Smooth muscle cell (in vitro differentiated cells): ENCODE results near the gene JADE2. TPM values are rescaled to one million over a fixed set of nuclear protein-coding genes. Genes with fewer than 3 reads are reported as not detected.

Source experiments
- DNase-seq: peaks from one replicate; lab custom pipeline; 2025; ENCODE audit not compliant: unreplicated experiment; lab: John Stamatoyannopoulos, UW
- H2AFZ ChIP-seq: fragments of 200-600 bp; sonication (generic); 2 replicates; pipeline ENCODE4 v1.6.0; 2016; ENCODE audit warnings: antibody characterized with exemption, low read depth, mild to moderate bottlenecking
- H3F3A ChIP-seq: fragments of 200-600 bp; sonication (generic); 2 replicates; pipeline ENCODE4 v1.6.0; 2017; ENCODE audit warnings: antibody characterized with exemption, low read depth
- H3K27ac ChIP-seq: fragments of 200-600 bp; sonication (generic); 2 replicates; pipeline ENCODE4 v1.5.1; 2016; ENCODE audit warnings: low read depth, mild to moderate bottlenecking
- H3K27me3 ChIP-seq: fragments of 200-600 bp; sonication (generic); 2 replicates; pipeline ENCODE4 v1.6.1; 2016; ENCODE audit warnings: low read depth, mild to moderate bottlenecking
- H3K36me3 ChIP-seq: fragments of 200-600 bp; sonication (generic); 2 replicates; pipeline ENCODE4 v1.5.1; 2016; ENCODE audit warnings: low read depth
- H3K4me1 ChIP-seq: fragments of 200-600 bp; sonication (generic); 2 replicates; pipeline ENCODE4 v1.5.1; 2016; ENCODE audit warnings: low read depth
- H3K4me2 ChIP-seq: fragments of 200-600 bp; sonication (generic); 2 replicates; pipeline ENCODE4 v1.6.0; 2016; ENCODE audit warnings: mild to moderate bottlenecking
- H3K4me3 ChIP-seq: fragments of 200-600 bp; sonication (generic); 2 replicates; pipeline ENCODE4 v1.5.1; 2016; ENCODE audit warnings: mild to moderate bottlenecking
- H3K79me2 ChIP-seq: fragments of 200-600 bp; sonication (generic); 2 replicates; pipeline ENCODE4 v1.6.0; 2016; ENCODE audit warnings: low read depth, mild to moderate bottlenecking
- H3K9ac ChIP-seq: fragments of 200-600 bp; sonication (generic); 2 replicates; pipeline ENCODE4 v1.6.0; 2016; ENCODE audit warnings: low read depth
- H3K9me3 ChIP-seq: fragments of 200-600 bp; sonication (generic); replicated peaks from 2 replicates; pipeline ENCODE4 v1.5.1; 2016; ENCODE audit warnings: low read depth
- H4K20me1 ChIP-seq: fragments of 200-600 bp; sonication (generic); 2 replicates; pipeline ENCODE4 v1.6.0; 2016; ENCODE audit warnings: low read depth
- CTCF ChIP-seq: fragments of 200-600 bp; sonication (generic); IDR thresholded peaks from 2 replicates; pipeline ENCODE4 v1.5.1; 2017; ENCODE audit warnings: borderline replicate concordance, mild to moderate bottlenecking, antibody characterized with exemption; ENCODE audit not compliant: insufficient read depth, poor library complexity, severe bottlenecking
- WGBS: methylation state at CpG from one replicate; pipeline ENCODE4 v1.1.7; 2016; ENCODE audit warnings: low lambda C conversion rate; 5-methylcytosine and 5-hydroxymethylcytosine counted together
- polyA plus RNA-seq: library from polyadenylated mRNA; unstranded; fragments of >200 nt; fragmentation: Nextera tagmentation; extraction: Ambion mirVana; gene quantifications from 2 replicates; pipeline ENCODE4 v1.2.1, GENCODE V29; 2016
- total RNA-seq: library from RNA; depleted of rRNA; stranded (reverse); fragments of >200 nt; gene quantifications from 2 replicates; pipeline ENCODE4 v1.2.3, GENCODE V29; 2014

The JADE2 gene
- total and polyA plus RNA-seq, 2 experiments from 2014 or later = 4.3 to 18.0 TPM

- H3K79me2 ChIP-seq = no peaks in the 10 kb centered on the region
- no peak overlapping the region for H3K9ac ChIP-seq
- H3K4me2 ChIP-seq = no peak overlapping the region
- DNase-seq = no peak
- H3K9me3 ChIP-seq = no peaks in the 10 kb centered on the region
- no peaks in the 10 kb centered on the region for H3F3A ChIP-seq
- no peaks in the 10 kb centered on the region for H4K20me1 ChIP-seq
- 91% methylated on average over 5 of the region's 5 CpGs for WGBS
- no peak overlapping the region for H2AFZ ChIP-seq
- H3K27me3 ChIP-seq = no peaks in the 10 kb centered on the region
- peaks cover 4% of the 10 kb centered on the region for H3K4me1 ChIP-seq
- H3K36me3 ChIP-seq = no peaks in the 10 kb centered on the region
- no peak for TF ChIP-seq CTCF
- H3K4me3 ChIP-seq = no peak overlapping the region
- H3K27ac ChIP-seq = no peak overlapping the region
Observed at GRCh38 chr5:134568337-134568700, 42.8 kb downstream of the JADE2 start.

- TF ChIP-seq CTCF = no peak
- Histone ChIP-seq H3K9ac (no peak overlapping the region), H3K4me2 (no peak overlapping the region), H3K27me3 (no peaks in the 10 kb centered on the region), H4K20me1 (no peaks in the 10 kb centered on the region), H3K27ac (no peak overlapping the region), H3K36me3 (no peaks in the 10 kb centered on the region), H3K9me3 (no peaks in the 10 kb centered on the region), H3K4me3 (no peak overlapping the region), H3K4me1 (peaks cover 4% of the 10 kb centered on the region), H3F3A (no peaks in the 10 kb centered on the region), H2AFZ (no peak overlapping the region), H3K79me2 (no peaks in the 10 kb centered on the region)
- no peak for DNase-seq
- 86% methylated on average over 24 of the region's 24 CpGs for WGBS
Observed at GRCh38 chr5:134568761-134569695, 43.6 kb downstream of the JADE2 start.

- Histone ChIP-seq H4K20me1 (no peaks in the 10 kb centered on the region), H3K27me3 (no peaks in the 10 kb centered on the region), H3K9ac (no peak overlapping the region), H2AFZ (no peak overlapping the region), H3K9me3 (no peaks in the 10 kb centered on the region), H3K4me1 (peaks cover 4% of the 10 kb centered on the region), H3K36me3 (no peaks in the 10 kb centered on the region), H3K4me2 (no peak overlapping the region), H3K4me3 (no peak overlapping the region), H3K79me2 (no peaks in the 10 kb centered on the region), H3K27ac (no peak overlapping the region), H3F3A (no peaks in the 10 kb centered on the region)
- 94% methylated on average over 6 of the region's 6 CpGs for WGBS
- no peak for DNase-seq
- TF ChIP-seq CTCF = no peak
Observed at GRCh38 chr5:134569758-134570364, 44.4 kb downstream of the JADE2 start.
